ENCODE results near the gene BRAF.
"Not testable (repeated sequence)": the region's sequence is repeated elsewhere in the genome, so short reads cannot be mapped to it uniquely, and the experiment has no call there.

The BRAF gene

DNA sequence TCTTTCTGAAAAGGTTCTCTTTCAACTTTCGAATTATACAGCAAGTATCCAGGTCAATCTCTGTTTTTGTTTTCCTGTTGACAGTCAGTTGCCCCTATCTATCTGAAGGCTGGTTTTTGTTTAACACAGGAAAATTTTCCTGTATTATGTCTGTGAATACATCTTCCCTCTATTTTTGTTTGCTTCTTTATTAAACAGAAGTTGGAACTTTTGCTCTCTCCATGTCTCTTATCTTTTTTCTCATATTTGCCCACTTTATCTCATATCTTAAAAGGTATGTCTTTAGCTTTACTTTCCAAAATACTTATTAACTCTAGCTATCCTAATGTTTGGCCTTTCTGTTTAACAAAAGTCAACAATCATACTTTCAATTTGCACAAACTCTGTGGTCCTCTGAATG, 95.0 kb downstream of the BRAF start:
- DNase-seq (ENCODE audit: low read depth) = no peak
- TF ChIP-seq, protein P1, sequence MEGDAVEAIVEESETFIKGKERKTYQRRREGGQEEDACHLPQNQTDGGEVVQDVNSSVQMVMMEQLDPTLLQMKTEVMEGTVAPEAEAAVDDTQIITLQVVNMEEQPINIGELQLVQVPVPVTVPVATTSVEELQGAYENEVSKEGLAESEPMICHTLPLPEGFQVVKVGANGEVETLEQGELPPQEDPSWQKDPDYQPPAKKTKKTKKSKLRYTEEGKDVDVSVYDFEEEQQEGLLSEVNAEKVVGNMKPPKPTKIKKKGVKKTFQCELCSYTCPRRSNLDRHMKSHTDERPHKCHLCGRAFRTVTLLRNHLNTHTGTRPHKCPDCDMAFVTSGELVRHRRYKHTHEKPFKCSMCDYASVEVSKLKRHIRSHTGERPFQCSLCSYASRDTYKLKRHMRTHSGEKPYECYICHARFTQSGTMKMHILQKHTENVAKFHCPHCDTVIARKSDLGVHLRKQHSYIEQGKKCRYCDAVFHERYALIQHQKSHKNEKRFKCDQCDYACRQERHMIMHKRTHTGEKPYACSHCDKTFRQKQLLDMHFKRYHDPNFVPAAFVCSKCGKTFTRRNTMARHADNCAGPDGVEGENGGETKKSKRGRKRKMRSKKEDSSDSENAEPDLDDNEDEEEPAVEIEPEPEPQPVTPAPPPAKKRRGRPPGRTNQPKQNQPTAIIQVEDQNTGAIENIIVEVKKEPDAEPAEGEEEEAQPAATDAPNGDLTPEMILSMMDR (IDR thresholded peaks at IDR 0.05; ENCODE audit: low read length, missing control alignments) = no peak
- H3K4me3 ChIP-seq (replicated peaks; ENCODE audit: low read depth, low read length) = no peak overlapping the region

DNA sequence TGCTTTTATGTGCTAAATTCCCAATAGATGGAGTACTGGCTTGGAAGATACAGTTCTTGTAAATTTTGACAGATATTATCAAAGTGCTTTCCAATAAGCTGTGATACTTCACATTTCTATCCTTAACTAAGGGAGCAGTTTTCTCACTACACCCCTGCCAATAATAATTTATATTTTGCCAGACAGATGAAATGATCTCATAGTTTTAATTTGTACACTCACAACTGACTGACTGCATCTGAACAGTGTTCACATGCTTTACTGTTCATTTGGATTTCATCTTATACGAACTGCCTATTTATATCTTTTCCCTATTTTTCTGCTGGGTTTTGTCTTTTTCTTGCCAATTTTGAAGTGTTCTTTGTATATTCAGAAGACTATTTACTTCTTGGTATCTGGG, 96.0 kb downstream of the BRAF start:
- no peak overlapping the region for H3K4me3 ChIP-seq (replicated peaks; ENCODE audit: low read depth, low read length)
- no peak for DNase-seq (ENCODE audit: low read depth)
- TF ChIP-seq, protein P1 (IDR thresholded peaks at IDR 0.05; ENCODE audit: low read length, missing control alignments) = no peak

DNA sequence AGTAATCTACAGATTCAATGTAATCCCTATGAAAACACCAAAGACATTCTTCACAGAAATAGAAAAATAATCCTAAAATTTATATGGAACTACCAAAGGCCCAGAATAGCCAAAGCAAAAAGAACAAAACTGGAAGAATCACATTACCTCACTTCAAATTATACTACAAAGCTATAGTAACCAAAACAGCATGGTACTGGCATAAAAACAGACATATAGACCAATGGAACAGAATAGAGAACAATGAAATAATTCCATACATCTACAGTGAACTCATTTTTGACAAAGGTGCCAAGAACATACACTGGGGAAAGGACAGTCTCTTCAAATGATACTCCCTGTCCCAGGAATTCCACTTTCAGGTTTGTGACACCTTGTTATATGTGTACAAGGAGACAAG, 107.3 kb downstream of the BRAF start:
- H3K4me3 ChIP-seq (replicated peaks; ENCODE audit: low read depth, low read length); DNase-seq (ENCODE audit: low read depth): not testable (repeated sequence)

DNA sequence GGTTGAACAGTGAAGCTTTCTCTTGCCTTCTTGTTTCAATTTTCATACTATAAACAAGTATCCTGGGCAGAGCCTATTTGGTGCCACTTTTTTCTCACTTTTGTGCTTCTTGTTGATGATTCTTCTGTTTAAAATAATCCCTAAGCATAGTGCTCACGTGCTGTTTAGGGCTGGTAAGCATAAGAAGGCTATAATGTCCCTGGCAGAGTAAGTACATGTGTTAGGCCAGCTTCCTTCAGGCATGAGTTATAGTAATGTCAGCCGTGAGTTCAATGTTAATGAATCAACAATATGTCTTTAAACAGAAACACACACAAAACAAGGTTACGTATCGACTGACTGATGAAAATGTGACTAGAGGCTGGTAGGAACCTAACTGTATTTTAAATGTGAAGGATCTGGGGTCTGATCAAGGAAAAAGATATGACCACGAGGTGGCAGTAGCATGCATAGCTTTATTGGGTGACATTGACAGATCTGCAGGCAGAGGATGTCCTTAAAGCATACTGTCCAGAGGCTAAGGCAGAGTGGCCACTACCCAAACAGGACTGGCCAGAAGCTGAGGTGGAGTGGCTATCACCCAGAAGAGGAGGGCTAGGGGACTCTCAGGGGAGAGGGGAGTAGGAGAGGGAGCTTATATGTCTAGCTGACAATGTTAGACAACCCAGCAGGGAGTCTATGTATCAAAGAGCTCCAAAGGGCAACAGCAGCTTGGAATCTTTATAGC, 113.7 kb downstream of the BRAF start:
- peak; percentile 78 for DNase-seq (ENCODE audit: low read depth)
- H3K4me3 ChIP-seq (replicated peaks; ENCODE audit: low read depth, low read length) = no peak overlapping the region
- TF ChIP-seq, protein P1 (IDR thresholded peaks at IDR 0.05; ENCODE audit: low read length, missing control alignments) = peak; percentile 71

DNA sequence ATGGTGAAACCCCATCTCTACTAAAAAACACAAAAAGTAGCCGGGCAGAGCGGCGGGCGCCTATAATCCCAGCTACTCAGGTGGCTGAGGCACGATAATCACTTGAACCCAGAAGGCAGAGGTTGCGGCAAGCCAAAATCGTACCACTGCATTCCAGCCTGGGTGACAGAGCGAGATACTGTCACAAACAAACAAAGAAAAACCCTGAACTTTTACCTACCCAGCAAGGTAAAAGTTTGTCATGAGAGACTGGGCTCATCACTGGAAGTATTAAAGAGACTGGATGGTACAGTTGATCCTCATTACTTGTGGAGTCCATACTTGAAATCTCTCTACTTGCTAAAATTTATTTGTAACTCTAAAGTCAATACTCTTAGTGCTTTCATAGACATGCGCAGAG, 114.3 kb downstream of the BRAF start:
- H3K4me3 ChIP-seq (replicated peaks; ENCODE audit: low read depth, low read length) = no peak overlapping the region
- TF ChIP-seq, protein P1 (IDR thresholded peaks at IDR 0.05; ENCODE audit: low read length, missing control alignments) = no peak
- DNase-seq (ENCODE audit: low read depth) = no peak

DNA sequence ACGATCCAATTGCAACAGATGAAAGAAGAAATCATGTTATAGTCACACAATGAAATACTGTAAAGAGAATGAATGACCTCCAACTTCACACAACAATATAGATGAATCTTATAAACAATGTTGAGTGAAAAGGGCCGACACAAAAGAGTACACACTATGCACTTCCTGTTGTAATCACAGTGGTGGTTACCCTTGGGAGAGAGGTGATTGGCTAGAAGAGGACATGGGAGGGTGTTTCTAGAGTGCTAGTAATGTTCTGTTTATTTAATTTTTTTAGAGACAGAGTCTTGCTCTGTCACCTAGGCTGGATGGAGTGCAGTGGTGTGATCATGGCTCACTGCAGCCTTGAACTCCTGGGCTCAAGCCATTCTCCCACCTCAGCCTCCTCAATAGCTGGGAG, 145.8 kb downstream of the BRAF start:
- H3K4me3 ChIP-seq (replicated peaks; ENCODE audit: low read depth, low read length) = no peak overlapping the region
- DNase-seq (ENCODE audit: low read depth) = no peak

DNA sequence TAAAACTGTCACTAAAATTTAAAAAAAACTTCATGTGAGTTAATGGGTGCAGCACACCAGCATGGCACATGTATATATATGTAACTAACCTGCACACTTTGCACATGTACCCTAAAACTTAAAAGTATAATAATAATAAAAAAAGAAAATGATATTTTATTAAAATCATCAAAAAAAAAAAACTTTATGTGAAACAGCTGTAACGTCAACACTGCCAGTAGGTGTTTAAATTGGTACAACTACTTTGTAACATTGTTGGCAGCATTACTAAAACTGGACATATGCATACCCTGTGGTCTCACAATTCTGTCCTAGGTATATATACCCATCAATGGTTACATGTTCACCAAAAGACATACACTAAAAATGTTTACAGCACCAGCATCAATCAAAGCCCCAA, 146.2 kb downstream of the BRAF start:
- DNase-seq (ENCODE audit: low read depth) = no peak
- H3K4me3 ChIP-seq (replicated peaks; ENCODE audit: low read depth, low read length) = no peak overlapping the region
- TF ChIP-seq, protein P1 (IDR thresholded peaks at IDR 0.05; ENCODE audit: low read length, missing control alignments) = no peak

More for the DNA sequence above, 145.8 kb downstream of the BRAF start:
- TF ChIP-seq, protein P1 (IDR thresholded peaks at IDR 0.05; ENCODE audit: low read length, missing control alignments) = no peak
